Suprapubic skin (tissue), 4 donors: Measurements from ENCODE around the gene ANKS1A. TPM values are rescaled to one million over a fixed set of nuclear protein-coding genes. Genes with fewer than 3 reads are reported as not detected.
"Not testable (repeated sequence)": the region's sequence is repeated elsewhere in the genome, so short reads cannot be mapped to it uniquely, and the experiment has no call there.

Experiments
- DNase-seq, 2 donors: peaks; one replicate each; pipeline ENCODE4 v3.0.0-alpha.2; 2019; ENCODE audit warnings: low spot score in 2 of 2
- H3K27ac ChIP-seq: fragments of 200-600 bp; sonication (generic); one replicate; pipeline ENCODE4 v1.5.1; 2019
- H3K27me3 ChIP-seq: fragments of 200-600 bp; sonication (generic); one replicate; pipeline ENCODE4 v1.5.1; 2019
- H3K36me3 ChIP-seq: fragments of 200-600 bp; sonication (generic); one replicate; pipeline ENCODE4 v1.5.1; 2019
- H3K4me1 ChIP-seq: fragments of 200-600 bp; sonication (generic); one replicate; pipeline ENCODE4 v1.5.1; 2019
- H3K4me3 ChIP-seq: fragments of 200-600 bp; sonication (generic); one replicate; pipeline ENCODE4 v1.5.1; 2019; ENCODE audit warnings: mild to moderate bottlenecking
- H3K9me3 ChIP-seq: fragments of 200-600 bp; sonication (generic); one replicate; pipeline ENCODE4 v1.5.1; 2019
- CTCF ChIP-seq, 2 donors: fragments of 200-600 bp in 1 of 2; fragments of 450-650 bp in 1 of 2; sonication (generic) in 1 of 2; IDR thresholded peaks; one replicate each; pipeline ENCODE4 v1.5.1; 2016 to 2019; ENCODE audit warnings: antibody characterized with exemption in 2 of 2, mild to moderate bottlenecking in 1 of 2, moderate library complexity in 1 of 2
- EP300 ChIP-seq: sonication (generic); formaldehyde crosslinking; IDR thresholded peaks from one replicate; pipeline ENCODE4 v1.6.1; 2017; ENCODE audit warnings: antibody characterized with exemption
- POLR2A ChIP-seq, 2 donors: fragments of 450-650 bp; IDR thresholded peaks; one replicate each; pipeline ENCODE4 v1.6.1; 2017; ENCODE audit warnings: antibody characterized with exemption in 2 of 2, mild to moderate bottlenecking in 2 of 2, moderate library complexity in 2 of 2
- POLR2AphosphoS5 ChIP-seq, 3 donors: sonication (generic); formaldehyde crosslinking; IDR thresholded peaks; one replicate each; pipeline ENCODE4 v1.6.1; 2017; ENCODE audit warnings: antibody characterized with exemption in 3 of 3
- WGBS: methylation state at CpG from one replicate; pipeline ENCODE4 v1.1.5; 2018; 5-methylcytosine and 5-hydroxymethylcytosine counted together
- total RNA-seq, 4 donors: library from RNA; depleted of rRNA; stranded (reverse); fragments of >200 nt; gene quantifications; one replicate each; pipeline ENCODE4 v1.1.0, GENCODE V29; 2016

Gene ANKS1A
- total RNA-seq, 4 donors from 2014 or later, result 24.7 to 34.6 (median 30.5) TPM

- H3K4me1 ChIP-seq, H3K9me3 ChIP-seq, H3K4me3 ChIP-seq, H3K27ac ChIP-seq, H3K27me3 ChIP-seq, DNase-seq: not testable (repeated sequence)
- H3K36me3 ChIP-seq, result peaks cover 17% of the 10 kb centered on the region
- WGBS, result 93% methylated on average over 5 of the region's 6 CpGs
Measured at GRCh38 chr6:35001349-35001748, 112.3 kb downstream of the ANKS1A start.

GRCh38 chr6:35003886-35004530 lies 115.0 kb downstream of the ANKS1A start:
- not testable (repeated sequence) for H3K27ac ChIP-seq, DNase-seq, H3K9me3 ChIP-seq, H3K27me3 ChIP-seq, H3K4me1 ChIP-seq, H3K4me3 ChIP-seq
- peaks cover 13% of the 10 kb centered on the region for H3K36me3 ChIP-seq
- WGBS, result 83% methylated on average over 12 of the region's 12 CpGs

GRCh38 chr6:35007016-35007415 lies 118.0 kb downstream of the ANKS1A start:
- WGBS, result 81% methylated on average over 2 of the region's 2 CpGs

GRCh38 chr6:35008858-35009257 lies 119.8 kb downstream of the ANKS1A start:
- DNase-seq, result no peak
- Histone ChIP-seq H3K4me3 (no peak overlapping the region), H3K9me3 (no peaks in the 10 kb centered on the region), H3K36me3 (no peaks in the 10 kb centered on the region), H3K4me1 (peaks cover 5% of the 10 kb centered on the region), H3K27me3 (no peaks in the 10 kb centered on the region), H3K27ac (peak overlapping the region; percentile 69)
- 79% methylated on average over 7 of the region's 7 CpGs for WGBS
- TF ChIP-seq POLR2AphosphoS5 (IDR thresholded peaks at IDR 0.05) (no peak), EP300 (no peak), CTCF (IDR thresholded peaks at IDR 0.05) (no peak)

More at GRCh38 chr6:35007016-35007415, 118.0 kb downstream of the ANKS1A start:
- Histone ChIP-seq H3K27ac (no peak overlapping the region), H3K36me3 (peaks cover 12% of the 10 kb centered on the region), H3K4me3 (no peak overlapping the region), H3K27me3 (no peaks in the 10 kb centered on the region), H3K9me3 (no peaks in the 10 kb centered on the region), H3K4me1 (no peaks in the 10 kb centered on the region)
- DNase-seq, result no peak
- TF ChIP-seq POLR2A (IDR thresholded peaks at IDR 0.05) (no peak), POLR2AphosphoS5 (IDR thresholded peaks at IDR 0.05) (no peak)

GRCh38 chr6:35011096-35012041 lies 122.3 kb downstream of the ANKS1A start:
- TF ChIP-seq POLR2A (IDR thresholded peaks at IDR 0.05) (no peak), CTCF (IDR thresholded peaks at IDR 0.05) (no peak), EP300 (no peak), POLR2AphosphoS5 (IDR thresholded peaks at IDR 0.05) (no peak)
- no peak for DNase-seq
- peaks cover 30% of the 10 kb centered on the region for H3K4me1 ChIP-seq
- no peaks in the 10 kb centered on the region for H3K9me3 ChIP-seq
- no peaks in the 10 kb centered on the region for H3K36me3 ChIP-seq
- H3K27ac ChIP-seq, result no peak overlapping the region
- H3K27me3 ChIP-seq, result no peaks in the 10 kb centered on the region
- H3K4me3 ChIP-seq, result no peak overlapping the region
- WGBS, result 54% methylated on average over 4 of the region's 4 CpGs

- Histone ChIP-seq H3K27me3 (no peaks in the 10 kb centered on the region), H3K9me3 (no peaks in the 10 kb centered on the region), H3K27ac (peak overlapping the region; percentile 92), H3K4me3 (no peak overlapping the region), H3K36me3 (peaks cover 7% of the 10 kb centered on the region), H3K4me1 (peaks cover 49% of the 10 kb centered on the region)
- WGBS, result 81% methylated on average over 6 of the region's 6 CpGs
- TF ChIP-seq CTCF (IDR thresholded peaks at IDR 0.05) (no peak), POLR2A (IDR thresholded peaks at IDR 0.05) (no peak), EP300 (no peak), POLR2AphosphoS5 (IDR thresholded peaks at IDR 0.05) (no peak)
- DNase-seq, result no peak
Measured at GRCh38 chr6:35013701-35014100, 124.6 kb downstream of the ANKS1A start.
